ENCODE data around the gene KRTAP13-2. TPM values are rescaled to one million over a fixed set of nuclear protein-coding genes. Genes with fewer than 3 reads are reported as not detected.

The KRTAP13-2 gene
- total and polyA plus RNA-seq, 7 donors, result 1.8 to 6.0 (median 2.4) TPM; not detected in 4

GRCh38 chr21:30391492-30392025 is 19.5 kb upstream of the KRTAP13-2 start:
- TF ChIP-seq CTCF (IDR thresholded peaks at IDR 0.05) (no peak), EP300 (IDR thresholded peaks at IDR 0.05) (no peak), POLR2A (IDR thresholded peaks at IDR 0.05) (no peak), POLR2AphosphoS5 (IDR thresholded peaks at IDR 0.05) (no peak)
- WGBS, 2 donors, result 61 to 73% methylated on average over 2 of the region's 2 CpGs
- no peak for DNase-seq
- intact Hi-C loops (cut with DNase I), result no loop called here
- no peaks in the 10 kb centered on the region for H3K27me3 ChIP-seq
- H3K4me1 ChIP-seq, result no peaks in the 10 kb centered on the region
- H3K27ac ChIP-seq, result no peak overlapping the region
- peaks cover 0 to 5% (median 0%) of the 10 kb centered on the region in 4 donors for H3K9me3 ChIP-seq
- no peak overlapping the region for H3K4me3 ChIP-seq
- H3K36me3 ChIP-seq, result no peaks in the 10 kb centered on the region

GRCh38 chr21:30382201-30382600 is 10.1 kb upstream of the KRTAP13-2 start:
- Histone ChIP-seq H3K36me3 (no peaks in the 10 kb centered on the region), H3K9me3 (no peaks in the 10 kb centered on the region), H3K4me1 (no peaks in the 10 kb centered on the region), H3K27me3 (no peaks in the 10 kb centered on the region), H3K27ac (no peak overlapping the region), H3K4me3 (no peak overlapping the region)
- DNase-seq, result no peak
- no peak for TF ChIP-seq POLR2AphosphoS5 (IDR thresholded peaks at IDR 0.05)
- no peak for TF ChIP-seq CTCF (IDR thresholded peaks at IDR 0.05)
- TF ChIP-seq EP300 (IDR thresholded peaks at IDR 0.05), result no peak
- no peak for TF ChIP-seq POLR2A (IDR thresholded peaks at IDR 0.05)
- intact Hi-C loops (cut with DNase I), result no loop called here
- 44 to 53% methylated on average over 1 of the region's 1 CpG for WGBS, 2 donors

GRCh38 chr21:30355906-30356305 is 16.2 kb downstream of the KRTAP13-2 start:
- intact Hi-C loops (cut with DNase I), result no loop called here
- Histone ChIP-seq H3K4me3 (no peak overlapping the region), H3K36me3 (no peaks in the 10 kb centered on the region), H3K4me1 (no peaks in the 10 kb centered on the region), H3K27me3 (no peaks in the 10 kb centered on the region), H3K27ac (no peak overlapping the region), H3K9me3 (no peaks in the 10 kb centered on the region)
- DNase-seq, result no peak
- 32 to 59% methylated on average over 3 of the region's 3 CpGs for WGBS, 2 donors
- TF ChIP-seq CTCF (IDR thresholded peaks at IDR 0.05), result no peak
- TF ChIP-seq POLR2A (IDR thresholded peaks at IDR 0.05), result no peak
- no peak for TF ChIP-seq EP300 (IDR thresholded peaks at IDR 0.05)
- no peak for TF ChIP-seq POLR2AphosphoS5 (IDR thresholded peaks at IDR 0.05)

GRCh38 chr21:30354308-30355005 is 17.6 kb downstream of the KRTAP13-2 start:
- Histone ChIP-seq H3K36me3 (no peaks in the 10 kb centered on the region), H3K27me3 (no peaks in the 10 kb centered on the region), H3K27ac (no peak overlapping the region), H3K4me1 (no peaks in the 10 kb centered on the region), H3K4me3 (no peak overlapping the region), H3K9me3 (no peaks in the 10 kb centered on the region)
- WGBS, 2 donors, result 59 to 76% methylated on average over 1 of the region's 1 CpG
- intact Hi-C loops (cut with DNase I), result no loop called here
- no peak for DNase-seq
- TF ChIP-seq EP300 (IDR thresholded peaks at IDR 0.05), result no peak
- no peak for TF ChIP-seq POLR2AphosphoS5 (IDR thresholded peaks at IDR 0.05)
- TF ChIP-seq CTCF (IDR thresholded peaks at IDR 0.05), result no peak
- no peak for TF ChIP-seq POLR2A (IDR thresholded peaks at IDR 0.05)

All from sigmoid colon (tissue), 7 donors.